ENCODE results near the gene PLK5.
A peak's percentile ranks its signal among the peaks of the same experiment; 100 is the strongest.
"Not testable (repeated sequence)": the region's sequence is repeated elsewhere in the genome, so short reads cannot be mapped to it uniquely, and the experiment has no call there.

The PLK5 gene

DNA sequence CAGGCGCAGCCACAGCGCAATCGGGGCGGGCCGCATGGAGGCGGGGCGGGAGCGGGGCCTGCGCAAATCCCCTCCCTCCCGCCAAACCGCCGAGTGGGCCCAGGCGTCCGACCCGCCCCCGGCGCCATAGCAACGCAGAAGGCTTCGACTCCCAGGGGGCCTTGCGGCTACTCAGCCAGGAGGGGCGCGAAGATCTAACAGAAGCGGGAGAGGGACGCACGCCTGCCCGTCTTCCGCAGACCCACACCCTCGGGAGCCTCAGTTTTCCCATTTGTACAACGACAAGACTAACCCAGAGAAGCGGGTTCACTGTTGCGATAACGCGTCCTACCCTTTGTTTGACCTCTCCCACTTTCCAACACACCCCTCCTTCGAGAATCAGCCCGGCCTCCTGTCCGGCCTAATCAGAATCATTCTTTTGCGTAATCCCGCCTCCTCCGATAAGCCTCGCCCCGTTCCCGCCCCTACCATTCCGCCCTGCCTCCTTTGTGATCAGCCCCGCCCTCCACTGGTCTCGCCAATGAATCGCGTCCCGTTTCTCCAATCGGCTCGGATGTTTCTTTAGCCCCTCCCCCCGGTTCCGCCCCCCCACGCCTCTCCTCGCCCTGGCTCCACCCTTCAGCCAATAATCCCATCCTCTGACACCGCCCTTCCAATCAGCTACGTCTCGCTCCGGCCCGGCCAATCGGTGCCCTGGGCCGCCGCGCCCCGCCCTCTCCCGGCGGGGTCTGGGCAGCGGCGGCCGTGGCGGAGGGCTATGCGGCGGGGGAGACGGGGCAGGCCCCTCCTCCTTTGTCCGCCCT lies 33.4 kb upstream of the PLK5 start, which contains the start of gene PCSK4:
PCSK4 (minus strand) TSS at position 40 of the 803 bp plus-strand sequence; CDS start at position 36, 4 bp downstream.
- H3K27ac ChIP-seq: peak within 1 kb of the TSS in 17 of 21 experiments; percentile 24 to 71 (median 52)

DNA sequence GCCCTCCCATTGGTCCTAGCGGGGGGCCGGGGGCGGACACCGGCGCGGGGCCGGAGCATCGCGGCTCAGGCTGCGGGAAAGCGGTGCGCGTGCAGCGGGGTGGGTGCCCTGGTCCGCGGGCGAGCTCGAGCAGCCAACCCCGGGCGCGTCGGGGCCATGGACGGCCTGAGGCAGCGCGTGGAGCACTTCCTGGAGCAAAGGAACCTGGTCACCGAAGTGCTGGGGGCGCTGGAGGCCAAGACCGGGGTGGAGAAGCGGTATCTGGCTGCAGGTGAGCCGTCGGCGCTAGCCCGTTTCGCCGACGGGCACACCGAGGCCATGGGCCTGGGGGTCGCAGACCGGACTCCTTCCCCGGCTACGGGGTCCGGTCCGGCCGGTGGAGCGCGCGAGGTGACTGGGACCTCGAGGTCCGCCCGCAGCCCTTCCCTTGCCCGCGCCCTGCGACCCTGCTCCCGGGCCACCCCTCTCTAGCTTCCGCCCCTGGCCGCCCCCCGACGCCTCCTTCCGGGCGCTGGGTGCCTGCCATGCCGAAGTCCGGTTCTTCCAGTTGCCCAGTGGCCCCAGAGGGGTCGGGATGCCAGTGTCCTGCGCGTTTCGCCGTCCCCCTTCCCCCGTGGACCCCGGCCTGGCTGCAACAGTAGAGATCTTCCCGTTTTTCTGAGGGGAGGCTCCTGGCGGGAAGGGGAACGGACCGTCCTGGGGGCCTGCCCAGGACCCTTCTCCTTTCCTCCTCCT lies 32.6 kb upstream of the PLK5 start, which contains the start of gene REEP6:
REEP6 (plus strand) TSS at position 68 of the 735 bp plus-strand sequence; CDS start at position 157, 89 bp downstream.
- Histone ChIP-seq H3K27ac (peak within 1 kb of the TSS in 17 of 21 experiments; percentile 24 to 71 (median 52)), H3K4me3 (peak within 1 kb of the TSS; percentile 31 to 61 (median 45))

More for the DNA sequence above, 33.4 kb upstream of the PLK5 start, which contains the start of gene PCSK4:
- H3K4me3 ChIP-seq: peak within 1 kb of the TSS; percentile 31 to 61 (median 45)

GRCh38 chr19:1491849-1492170 lies 32.1 kb upstream of the PLK5 start:
- Histone ChIP-seq H3K27ac (no peak overlapping the region), H3K4me3 (peak overlapping the region in 4 of 7 experiments; percentile 40 to 61 (median 50))

DNA sequence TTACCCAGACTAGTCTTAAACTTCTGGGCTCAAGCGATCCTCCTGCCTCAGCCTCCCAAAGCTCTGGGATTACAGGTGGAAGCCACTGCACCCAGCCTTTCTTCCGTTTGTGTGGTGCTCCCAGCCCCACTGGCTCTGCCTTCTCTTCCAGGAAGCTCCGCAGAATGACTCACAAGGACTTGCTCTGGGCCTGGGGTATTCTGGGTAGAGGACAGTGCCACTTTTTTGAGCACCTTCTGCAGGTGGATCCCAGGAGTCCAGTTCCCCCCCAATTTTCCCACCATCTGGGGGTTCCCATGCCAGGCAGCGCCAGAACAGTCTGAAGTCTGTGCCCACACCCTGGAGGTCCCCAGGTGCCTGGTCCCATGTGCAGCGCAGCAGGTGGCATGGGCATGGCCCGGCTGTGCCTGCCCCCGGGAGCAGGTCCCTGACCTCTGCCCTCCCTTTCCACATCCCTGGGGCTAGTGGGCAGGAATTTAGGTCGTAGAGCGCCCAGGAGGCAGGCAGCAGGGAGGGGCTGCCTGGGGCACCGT lies 31.3 kb upstream of the PLK5 start:
- Histone ChIP-seq H3K4me3 (no peak overlapping the region), H3K27ac (no peak overlapping the region)

GRCh38 chr19:1494115-1494815 lies 29.6 kb upstream of the PLK5 start:
- Histone ChIP-seq H3K4me3 (no peak overlapping the region), H3K27ac (no peak overlapping the region)

DNA sequence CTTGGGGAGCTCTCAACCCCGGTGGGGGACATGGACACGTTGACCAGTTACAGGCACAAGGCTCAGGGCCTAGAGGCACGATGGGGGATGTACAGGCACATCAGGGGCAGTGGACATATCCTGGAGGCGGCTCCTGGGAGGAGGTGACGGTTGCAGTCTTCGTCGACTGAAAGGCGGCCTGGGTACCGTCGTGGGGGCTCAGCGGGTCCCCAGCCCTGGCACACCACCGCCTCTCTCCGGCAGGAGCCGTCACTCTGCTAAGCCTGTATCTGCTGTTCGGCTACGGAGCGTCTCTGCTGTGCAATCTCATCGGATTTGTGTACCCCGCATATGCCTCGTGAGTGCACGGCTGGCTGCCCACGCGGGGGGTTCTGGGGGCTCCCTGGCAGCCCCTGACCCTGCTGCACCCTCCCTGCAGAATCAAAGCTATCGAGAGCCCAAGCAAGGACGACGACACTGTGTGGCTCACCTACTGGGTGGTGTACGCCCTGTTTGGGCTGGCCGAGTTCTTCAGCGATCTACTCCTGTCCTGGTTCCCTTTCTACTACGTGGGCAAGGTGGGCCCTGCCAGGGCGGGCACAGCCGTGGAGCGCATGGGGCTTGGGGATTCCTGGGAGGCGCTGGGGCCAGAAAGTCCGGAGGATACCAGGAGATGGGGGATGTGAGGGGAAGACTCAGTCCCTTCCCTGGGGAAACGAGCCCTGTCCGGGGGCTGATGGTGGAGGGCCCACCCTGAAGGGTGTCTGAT lies 28.7 kb upstream of the PLK5 start:
- Histone ChIP-seq H3K4me3 (no peak overlapping the region), H3K27ac (no peak overlapping the region)

- H3K27ac ChIP-seq: no peak overlapping the region
- H3K4me3 ChIP-seq: no peak overlapping the region
These were observed 27.8 kb upstream of the PLK5 start for GRCh38 chr19:1495799-1496713.

DNA sequence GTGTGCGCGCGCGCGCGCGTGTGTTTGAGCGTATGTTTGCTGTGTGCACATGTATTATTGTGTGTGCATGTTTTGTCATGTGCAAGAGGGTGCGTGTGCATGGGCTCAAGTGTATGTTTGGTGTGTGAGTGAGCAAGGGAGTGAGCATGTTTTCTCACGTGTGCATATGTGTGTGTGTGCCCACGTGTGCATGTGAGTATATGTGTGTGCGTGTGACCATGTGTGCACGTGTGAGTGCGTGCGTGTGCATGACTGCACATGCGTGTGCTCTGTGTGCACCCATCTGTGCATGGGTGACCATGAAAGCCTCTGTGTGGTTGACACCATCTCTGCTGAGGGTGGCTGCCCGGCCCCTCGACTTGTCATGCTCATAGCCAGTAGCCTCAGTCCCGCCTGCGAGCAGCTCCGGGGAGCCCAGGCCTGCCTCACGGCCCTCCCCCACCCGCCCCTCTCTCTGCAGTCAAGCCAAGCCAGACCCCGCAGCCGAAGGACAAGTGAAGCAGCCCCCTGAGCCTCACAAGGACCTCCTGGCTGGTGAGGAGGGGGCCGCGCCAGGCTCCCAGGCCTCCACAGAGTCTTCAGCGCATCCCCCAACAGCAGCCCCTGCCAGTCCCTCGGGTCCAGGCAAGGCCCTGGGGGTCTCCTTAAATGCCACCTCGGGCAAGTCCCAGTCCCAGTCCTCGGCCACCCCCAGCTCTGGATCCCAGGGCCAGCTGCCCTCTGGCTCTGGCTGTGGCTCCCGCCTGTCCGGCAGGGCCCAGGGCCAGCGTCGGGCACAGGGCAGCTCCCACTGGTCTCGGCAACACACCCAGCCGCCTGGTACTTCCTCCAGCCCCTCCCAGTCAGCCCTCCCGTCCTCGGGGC lies 26.9 kb upstream of the PLK5 start:
- Histone ChIP-seq H3K27ac (no peak overlapping the region), H3K4me3 (no peak overlapping the region)

GRCh38 chr19:1497578-1498235 lies 26.2 kb upstream of the PLK5 start:
- Histone ChIP-seq H3K4me3 (no peak overlapping the region), H3K27ac (no peak overlapping the region)

DNA sequence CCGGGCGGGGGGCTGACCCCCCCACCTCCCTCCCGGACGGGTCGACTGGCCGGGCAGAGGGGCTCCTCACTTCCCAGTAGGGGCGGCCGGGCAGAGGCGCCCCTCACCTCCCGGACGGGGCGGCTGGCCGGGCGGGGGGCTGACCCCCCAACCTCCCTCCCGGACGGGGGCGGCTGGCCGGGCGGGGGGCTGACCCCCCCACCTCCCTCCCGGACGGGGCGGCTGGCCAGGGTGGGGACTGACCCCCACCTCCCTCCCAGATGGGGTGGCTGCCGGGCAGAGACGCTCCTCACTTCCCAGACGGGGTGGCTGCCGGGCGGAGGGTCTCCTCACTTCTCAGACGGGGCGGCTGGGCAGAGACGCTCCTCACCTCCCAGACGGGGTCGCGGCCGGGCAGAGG lies 24.6 kb upstream of the PLK5 start:
- not testable (repeated sequence) for H3K27ac ChIP-seq, H3K4me3 ChIP-seq

DNA sequence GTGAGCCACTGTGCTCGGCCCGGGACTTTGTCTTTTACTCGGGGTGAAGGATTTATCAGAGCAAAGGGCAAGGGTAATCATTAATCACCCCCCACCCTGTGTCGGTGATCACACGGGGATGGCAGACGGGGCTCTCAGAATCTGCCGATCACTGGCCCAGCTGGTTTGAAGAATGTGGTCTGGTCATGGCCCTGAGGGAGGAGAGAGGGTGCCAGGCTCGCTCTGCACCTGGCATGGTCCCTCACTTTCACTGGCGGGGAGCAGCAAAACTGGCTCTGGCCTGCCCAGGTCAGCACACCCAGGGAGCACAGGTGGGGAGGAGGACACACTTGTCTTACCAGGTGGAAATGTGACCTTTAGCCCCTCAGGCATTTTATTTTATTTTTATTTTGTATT lies 22.7 kb upstream of the PLK5 start:
- Histone ChIP-seq H3K27ac (no peak overlapping the region), H3K4me3 (no peak overlapping the region)

- no peak overlapping the region for H3K27ac ChIP-seq
- no peak overlapping the region for H3K4me3 ChIP-seq
These were observed 21.3 kb upstream of the PLK5 start for GRCh38 chr19:1502433-1503088.

- H3K27ac ChIP-seq: no peak overlapping the region
- no peak overlapping the region for H3K4me3 ChIP-seq
These were observed 20.6 kb upstream of the PLK5 start for GRCh38 chr19:1503089-1503924.

DNA sequence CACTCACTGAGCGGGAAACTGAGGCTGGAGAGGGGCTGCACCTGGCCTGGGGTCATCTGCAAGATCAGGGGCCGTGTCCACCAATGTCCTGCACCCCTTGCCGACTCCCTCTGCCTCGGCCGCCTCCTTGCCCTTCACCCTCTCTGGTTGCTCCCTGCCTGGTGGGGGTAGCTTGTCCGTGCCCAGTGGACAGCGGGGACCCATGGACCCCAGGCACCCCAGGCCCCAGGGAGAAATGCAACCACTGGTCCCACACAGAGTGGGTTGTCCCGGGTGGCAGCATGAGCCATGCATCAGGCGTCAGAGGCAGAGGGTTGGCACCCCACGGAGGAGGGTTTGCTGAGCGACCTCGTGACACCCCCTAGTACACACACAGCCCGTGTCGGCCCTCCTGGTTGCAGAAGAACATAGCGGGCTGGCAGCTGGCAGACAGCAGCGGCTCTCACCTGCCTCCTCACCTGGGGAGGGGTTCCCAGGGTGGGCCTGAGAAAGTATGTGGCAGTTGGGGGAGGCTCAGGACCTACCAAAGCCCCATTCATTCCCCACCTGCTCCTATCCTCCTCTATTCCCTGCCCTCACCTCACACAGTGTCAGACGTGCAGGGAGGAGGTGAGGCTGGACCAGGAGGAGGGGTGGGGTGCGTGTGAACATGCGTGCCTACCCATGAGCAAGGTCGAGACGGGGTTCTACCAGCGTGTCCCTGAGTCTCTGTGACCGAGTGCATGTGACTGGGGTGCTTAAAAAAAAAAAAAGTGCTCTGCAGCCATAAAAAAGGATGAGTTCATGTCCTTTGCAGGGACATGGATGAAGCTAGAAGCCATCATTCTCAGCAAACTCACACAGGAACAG lies 19.7 kb upstream of the PLK5 start:
- H3K4me3 ChIP-seq: no peak overlapping the region

GRCh38 chr19:1505012-1505411 lies 18.9 kb upstream of the PLK5 start:
- no peak overlapping the region for H3K27ac ChIP-seq
- no peak overlapping the region for H3K4me3 ChIP-seq

More for the DNA sequence above, 19.7 kb upstream of the PLK5 start:
- no peak overlapping the region for H3K27ac ChIP-seq
